GM18526 (cell line): ENCODE data around the gene SPATS2L.

Experiments used
- POLR2A ChIP-seq: IDR thresholded peaks from 3 replicates; pipeline ENCODE4 v1.6.1; 2011; ENCODE audit not compliant: insufficient read length; ENCODE audit errors: extremely low read depth

Gene SPATS2L

GRCh38 chr2:200307724-200308545 is 1.4 kb downstream of the SPATS2L start:
- no peak for TF ChIP-seq POLR2A

- no peak for TF ChIP-seq POLR2A
These were observed 2.2 kb downstream of the SPATS2L start for GRCh38 chr2:200308546-200309295.

- TF ChIP-seq POLR2A, result no peak
These were observed 3.0 kb downstream of the SPATS2L start for GRCh38 chr2:200309296-200310049.

DNA sequence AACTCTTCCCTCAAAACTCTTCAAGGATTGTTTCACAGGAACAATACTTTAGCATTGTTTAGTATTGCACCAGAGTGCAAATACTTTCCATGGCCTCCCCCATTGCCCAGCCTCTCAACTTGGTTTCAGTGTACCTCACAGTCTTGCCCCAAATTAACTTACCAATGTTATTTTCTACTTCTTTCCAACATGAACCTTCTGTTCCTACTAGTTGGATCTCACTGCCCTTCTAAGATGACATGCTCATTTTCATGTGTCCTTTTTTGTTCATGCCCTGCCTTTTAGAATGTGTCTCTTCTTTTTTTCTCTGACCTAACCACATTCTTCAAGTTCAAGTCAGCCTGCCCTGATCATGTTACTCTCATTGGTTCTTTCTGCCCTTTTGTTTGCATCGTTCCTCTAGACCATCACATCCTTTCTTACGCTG is 4.1 kb downstream of the SPATS2L start:
- TF ChIP-seq POLR2A, result no peak

- TF ChIP-seq POLR2A, result no peak
These were observed 4.6 kb downstream of the SPATS2L start for GRCh38 chr2:200311139-200311538.

GRCh38 chr2:200314976-200315567 is 8.6 kb downstream of the SPATS2L start:
- no peak for TF ChIP-seq POLR2A

GRCh38 chr2:200317975-200318374 is 11.5 kb downstream of the SPATS2L start:
- TF ChIP-seq POLR2A, result no peak

- no peak for TF ChIP-seq POLR2A
These were observed 12.5 kb downstream of the SPATS2L start for GRCh38 chr2:200318940-200319435.

DNA sequence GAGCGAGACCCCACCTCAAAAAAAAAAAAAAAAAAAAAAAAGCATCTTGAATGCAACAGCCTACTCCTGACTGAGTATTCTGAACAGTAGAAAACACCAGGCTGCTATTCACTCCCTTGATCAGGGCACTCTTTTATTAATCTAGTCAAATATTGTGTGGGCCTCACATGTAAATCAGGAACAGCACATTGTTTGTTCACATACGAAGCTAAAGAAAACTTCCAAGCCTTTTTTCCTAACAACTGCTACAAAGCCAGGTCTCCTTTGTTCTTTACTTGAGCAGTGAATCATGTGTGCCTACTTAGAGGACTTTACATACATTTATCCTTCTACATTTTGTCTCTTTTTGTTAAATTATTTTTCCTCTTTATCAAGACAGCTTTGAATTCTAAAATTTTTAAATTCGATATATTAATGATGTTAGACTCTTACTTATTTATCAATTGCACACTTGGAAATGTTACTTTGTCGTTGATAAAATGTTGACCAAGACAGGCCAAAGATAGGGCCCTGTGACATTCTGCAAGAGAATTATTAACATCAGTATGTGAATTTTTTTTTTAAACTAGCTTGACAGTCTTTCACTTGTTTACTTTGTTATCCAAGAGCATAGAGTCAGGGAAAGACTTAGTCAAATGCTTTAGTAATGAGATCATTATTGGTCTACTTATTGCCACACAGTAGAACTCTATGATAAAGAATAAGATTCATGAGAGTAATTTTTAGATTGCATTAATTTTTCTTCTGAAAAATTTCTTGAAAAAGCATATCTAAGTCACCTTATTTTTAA is 13.2 kb downstream of the SPATS2L start:
- no peak for TF ChIP-seq POLR2A

GRCh38 chr2:200320344-200320743 is 13.9 kb downstream of the SPATS2L start:
- TF ChIP-seq POLR2A, result no peak

- no peak for TF ChIP-seq POLR2A
These were observed 14.5 kb downstream of the SPATS2L start for GRCh38 chr2:200320991-200321390.

DNA sequence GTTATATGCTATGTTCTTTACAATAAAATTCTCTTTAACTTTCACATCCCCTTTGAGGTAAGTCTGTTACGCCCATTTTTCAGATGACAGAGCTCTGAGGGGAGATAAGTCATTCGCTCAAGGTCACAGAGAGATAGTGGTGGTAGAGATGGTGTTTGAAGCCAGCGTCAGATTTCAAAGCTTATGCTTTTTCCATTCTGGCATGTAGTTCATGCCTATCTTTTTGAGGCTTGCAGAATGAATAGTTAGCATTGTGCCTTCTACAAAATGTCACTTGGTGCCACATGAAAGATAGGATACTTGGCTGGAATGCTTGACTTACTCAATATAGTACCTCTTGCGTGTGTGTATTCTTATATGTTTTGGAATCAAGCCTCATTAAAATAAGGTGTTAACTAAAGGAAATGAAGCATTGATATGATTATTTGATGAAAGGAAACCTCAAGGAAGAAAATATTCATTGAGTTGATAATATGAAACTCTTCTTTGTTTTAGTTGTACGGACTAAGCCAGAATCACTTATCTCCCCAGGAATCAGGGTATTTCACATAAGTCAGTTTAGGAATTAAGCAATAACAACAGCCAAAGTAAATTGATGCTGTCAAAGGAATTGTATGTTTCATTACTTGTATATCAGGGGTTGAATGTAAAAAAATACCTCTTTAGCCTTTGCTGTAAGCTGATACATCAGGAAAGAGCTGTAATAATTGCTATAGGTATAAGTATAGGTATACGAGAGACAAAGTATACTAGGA is 15.5 kb downstream of the SPATS2L start:
- TF ChIP-seq POLR2A, result no peak

DNA sequence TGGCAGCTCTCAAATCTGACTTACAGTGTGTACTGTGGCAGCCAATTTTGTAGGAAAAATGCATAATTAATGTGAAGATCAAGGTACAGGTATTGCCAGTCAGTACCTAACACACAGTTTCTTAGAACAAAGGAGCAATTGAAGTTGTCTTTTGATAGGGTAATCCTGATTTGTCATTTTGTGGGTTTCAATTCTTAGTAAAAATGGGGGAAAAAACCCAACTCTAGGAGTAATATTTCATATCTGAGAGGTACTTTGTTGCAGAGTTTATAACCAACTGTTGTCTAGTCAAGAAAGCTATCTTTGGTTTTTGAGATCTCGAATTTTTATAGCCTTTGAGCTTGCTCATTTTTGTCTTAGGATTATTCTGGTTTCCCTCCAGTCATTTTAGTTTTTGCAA is 16.1 kb downstream of the SPATS2L start:
- no peak for TF ChIP-seq POLR2A

GRCh38 chr2:200324362-200324761 is 17.9 kb downstream of the SPATS2L start:
- no peak for TF ChIP-seq POLR2A

- no peak for TF ChIP-seq POLR2A
These were observed 22.9 kb downstream of the SPATS2L start for GRCh38 chr2:200329384-200329783.
